Mesendoderm (in vitro differentiated cells): ENCODE data around the gene RITA1.

Experiments
- DNase-seq: peaks from one replicate; pipeline ENCODE4 v3.0.0; 2013
- H2AK5ac ChIP-seq: 2 replicates; pipeline ENCODE4 v1.6.1; 2013; ENCODE audit warnings: low read length, inconsistent platforms
- H2BK120ac ChIP-seq: 2 replicates; pipeline ENCODE4 v1.6.1; 2013; ENCODE audit warnings: low read depth, mild to moderate bottlenecking, low read length, moderate library complexity, mixed read lengths
- H2BK15ac ChIP-seq: replicated peaks from 2 replicates; pipeline ENCODE4 v1.6.1; 2013; ENCODE audit warnings: low read depth, mild to moderate bottlenecking, moderate library complexity
- H2BK5ac ChIP-seq: 2 replicates; pipeline ENCODE4 v1.6.1; 2013; ENCODE audit warnings: low read length, inconsistent platforms
- H3K18ac ChIP-seq: 2 replicates; pipeline ENCODE4 v1.6.1; 2013; ENCODE audit warnings: mild to moderate bottlenecking, low read length, mixed read lengths
- H3K23ac ChIP-seq: one replicate; pipeline ENCODE4 v1.6.1; 2013; ENCODE audit warnings: low read length
- H3K27ac ChIP-seq: 2 replicates; pipeline ENCODE4 v1.5.1; 2013; ENCODE audit warnings: low read depth, mild to moderate bottlenecking, inconsistent platforms, low read length, moderate library complexity
- H3K27me3 ChIP-seq: 2 replicates; pipeline ENCODE4 v1.6.1; 2013; ENCODE audit warnings: low read length, control low read depth, mild to moderate bottlenecking, inconsistent platforms; ENCODE audit not compliant: insufficient read depth, poor library complexity
- H3K36me3 ChIP-seq: 2 replicates; pipeline ENCODE4 v1.6.1; 2013; ENCODE audit warnings: low read length, inconsistent platforms; ENCODE audit not compliant: control insufficient read depth, insufficient read depth
- H3K4ac ChIP-seq: one replicate; pipeline ENCODE4 v1.6.1; 2013; ENCODE audit warnings: low read depth, mild to moderate bottlenecking, low read length, moderate library complexity
- H3K4me1 ChIP-seq: 2 replicates; pipeline ENCODE4 v1.6.1; 2013; ENCODE audit warnings: low read depth, low read length, inconsistent platforms; ENCODE audit not compliant: control insufficient read depth
- H3K4me2 ChIP-seq: 2 replicates; pipeline ENCODE4 v1.6.1; 2013; ENCODE audit warnings: low read length
- H3K4me3 ChIP-seq: 2 replicates; pipeline ENCODE4 v1.5.1; 2013; ENCODE audit warnings: mild to moderate bottlenecking, low read length
- H3K56ac ChIP-seq: one replicate; pipeline ENCODE4 v1.6.1; 2013; ENCODE audit warnings: low read length
- H3K79me1 ChIP-seq: 2 replicates; pipeline ENCODE4 v1.6.1; 2013; ENCODE audit warnings: low read length, inconsistent platforms
- H3K79me2 ChIP-seq: 2 replicates; pipeline ENCODE4 v1.6.1; 2013; ENCODE audit warnings: mild to moderate bottlenecking, low read length; ENCODE audit not compliant: control insufficient read depth, insufficient read depth
- H3K9ac ChIP-seq: 2 replicates; pipeline ENCODE4 v1.6.1; 2013; ENCODE audit warnings: low read length, inconsistent platforms
- H4K5ac ChIP-seq: one replicate; pipeline ENCODE4 v1.6.1; 2013; ENCODE audit warnings: low read length
- H4K8ac ChIP-seq: one replicate; pipeline ENCODE4 v1.6.1; 2013; ENCODE audit warnings: low read depth, mild to moderate bottlenecking, control low read depth, low read length, moderate library complexity
- WGBS: extraction: QIAGEN DNeasy Blood & Tissue Kit; methylation state at CpG from one replicate; pipeline ENCODE4 v1.1.7; 2013; ENCODE audit warnings: low lambda C conversion rate, missing lambda C conversion rate; ENCODE audit not compliant: insufficient coverage; ENCODE audit errors: extremely low coverage; 5-methylcytosine and 5-hydroxymethylcytosine counted together

RITA1 gene

DNA sequence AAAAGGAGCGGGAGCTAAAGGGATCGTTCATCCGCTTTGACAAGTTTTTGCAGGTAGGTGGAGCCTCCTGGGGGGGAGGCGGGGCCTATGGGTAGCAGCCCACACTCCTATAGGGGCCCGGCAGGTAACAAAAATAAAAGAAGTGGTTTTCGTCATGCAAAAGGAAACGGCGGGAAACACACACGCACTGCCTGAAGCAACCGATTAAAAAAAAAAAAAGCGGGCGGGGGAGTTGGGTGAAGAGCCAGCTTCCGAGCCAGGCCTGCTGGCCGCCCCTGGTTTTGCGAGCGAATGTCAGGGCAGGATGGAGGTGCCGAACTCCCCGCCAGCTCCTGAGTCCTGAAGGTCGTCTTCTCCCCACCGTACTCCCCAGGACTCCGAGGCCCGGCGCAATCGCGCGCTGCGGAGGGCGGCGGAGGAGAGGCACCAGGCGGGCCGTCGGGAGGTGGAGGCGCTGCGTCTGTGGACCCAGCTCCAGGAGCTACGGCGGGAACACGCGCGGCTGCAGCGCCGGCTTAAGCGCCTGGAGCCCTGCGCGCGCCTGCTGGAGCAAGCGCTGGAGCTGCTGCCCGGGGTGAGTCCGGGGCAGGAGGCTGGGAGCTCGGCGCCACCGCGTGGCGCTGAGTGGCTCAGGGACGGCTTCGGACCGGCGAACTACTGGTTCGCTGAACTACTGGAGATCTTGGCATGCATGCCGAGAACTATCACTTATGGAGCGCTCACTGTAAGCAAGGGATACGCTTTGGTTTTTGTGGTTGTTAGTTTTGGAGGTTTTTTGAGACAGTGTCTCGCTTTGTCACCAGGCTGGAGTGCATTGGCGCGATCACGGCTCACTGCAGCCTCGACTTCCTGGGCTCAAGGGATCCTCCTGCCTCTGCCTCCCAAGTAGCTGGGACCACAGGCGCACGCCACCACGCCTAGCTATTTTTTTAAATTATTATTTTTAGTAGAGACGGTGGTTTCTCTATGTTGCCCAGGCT is 32.4 kb upstream of the RITA1 start:
- Histone ChIP-seq H2AK5ac (no peak overlapping the region), H3K4ac (no peak overlapping the region), H3K79me2 (no peaks in the 10 kb centered on the region), H2BK5ac (no peak overlapping the region), H3K56ac (peak overlapping the region; percentile 81), H3K4me1 (peaks cover 2% of the 10 kb centered on the region), H2BK120ac (no peak overlapping the region), H4K5ac (no peak overlapping the region), H3K27me3 (peaks cover 2% of the 10 kb centered on the region), H3K4me3 (peak overlapping the region; percentile 33), H3K4me2 (peak overlapping the region; percentile 99), H2BK15ac (no peak overlapping the region), H3K23ac (no peak overlapping the region), H3K18ac (no peak overlapping the region), H4K8ac (no peak overlapping the region), H3K27ac (no peak overlapping the region), H3K36me3 (peaks cover under 1% of the 10 kb centered on the region), H3K9ac (peak overlapping the region; percentile 68), H3K79me1 (no peaks in the 10 kb centered on the region)
- DNase-seq = peak; percentile 91
- WGBS = no CpG with 5 or more reads among the region's 70 CpGs

- Histone ChIP-seq H4K5ac (no peak overlapping the region), H3K4me1 (peaks cover 2% of the 10 kb centered on the region), H3K79me1 (no peaks in the 10 kb centered on the region), H3K79me2 (no peaks in the 10 kb centered on the region), H2BK120ac (no peak overlapping the region), H2AK5ac (no peak overlapping the region), H3K27me3 (peaks cover 2% of the 10 kb centered on the region), H4K8ac (no peak overlapping the region), H3K56ac (peak overlapping the region; percentile 25), H3K27ac (no peak overlapping the region), H3K9ac (peak overlapping the region; percentile 11), H3K4ac (no peak overlapping the region), H2BK15ac (no peak overlapping the region), H3K18ac (no peak overlapping the region), H3K4me2 (peak overlapping the region; percentile 56), H3K23ac (no peak overlapping the region), H3K4me3 (no peak overlapping the region), H2BK5ac (no peak overlapping the region), H3K36me3 (peaks cover 4% of the 10 kb centered on the region)
- no CpG with 5 or more reads among the region's 51 CpGs for WGBS
- peak; percentile 70 for DNase-seq
Measured at GRCh38 chr12:113154351-113154973, 31.1 kb upstream of the RITA1 start.

GRCh38 chr12:113155060-113155459 is 30.5 kb upstream of the RITA1 start:
- Histone ChIP-seq H3K23ac (no peak overlapping the region), H4K8ac (no peak overlapping the region), H3K36me3 (peaks cover 4% of the 10 kb centered on the region), H4K5ac (no peak overlapping the region), H3K9ac (no peak overlapping the region), H3K27ac (no peak overlapping the region), H3K56ac (no peak overlapping the region), H2BK5ac (no peak overlapping the region), H3K18ac (no peak overlapping the region), H3K4me3 (no peak overlapping the region), H2AK5ac (no peak overlapping the region), H2BK120ac (no peak overlapping the region), H3K4me1 (no peaks in the 10 kb centered on the region), H3K79me1 (no peaks in the 10 kb centered on the region), H3K4ac (no peak overlapping the region), H3K27me3 (peaks cover 2% of the 10 kb centered on the region), H3K79me2 (no peaks in the 10 kb centered on the region), H3K4me2 (no peak overlapping the region), H2BK15ac (no peak overlapping the region)
- DNase-seq = no peak
- no CpG with 5 or more reads among the region's 12 CpGs for WGBS

GRCh38 chr12:113155646-113156045 is 29.9 kb upstream of the RITA1 start:
- DNase-seq = no peak
- Histone ChIP-seq H3K79me1 (no peaks in the 10 kb centered on the region), H4K5ac (no peak overlapping the region), H2BK120ac (no peak overlapping the region), H3K36me3 (peaks cover 8% of the 10 kb centered on the region), H3K18ac (no peak overlapping the region), H2BK15ac (no peak overlapping the region), H3K79me2 (no peaks in the 10 kb centered on the region), H3K27me3 (peaks cover 2% of the 10 kb centered on the region), H3K4me3 (no peak overlapping the region), H3K56ac (no peak overlapping the region), H3K4me2 (no peak overlapping the region), H3K9ac (no peak overlapping the region), H3K4me1 (no peaks in the 10 kb centered on the region), H2AK5ac (no peak overlapping the region), H2BK5ac (no peak overlapping the region), H3K23ac (no peak overlapping the region), H3K27ac (no peak overlapping the region), H3K4ac (no peak overlapping the region), H4K8ac (no peak overlapping the region)
- WGBS = no CpG with 5 or more reads among the region's 7 CpGs

DNA sequence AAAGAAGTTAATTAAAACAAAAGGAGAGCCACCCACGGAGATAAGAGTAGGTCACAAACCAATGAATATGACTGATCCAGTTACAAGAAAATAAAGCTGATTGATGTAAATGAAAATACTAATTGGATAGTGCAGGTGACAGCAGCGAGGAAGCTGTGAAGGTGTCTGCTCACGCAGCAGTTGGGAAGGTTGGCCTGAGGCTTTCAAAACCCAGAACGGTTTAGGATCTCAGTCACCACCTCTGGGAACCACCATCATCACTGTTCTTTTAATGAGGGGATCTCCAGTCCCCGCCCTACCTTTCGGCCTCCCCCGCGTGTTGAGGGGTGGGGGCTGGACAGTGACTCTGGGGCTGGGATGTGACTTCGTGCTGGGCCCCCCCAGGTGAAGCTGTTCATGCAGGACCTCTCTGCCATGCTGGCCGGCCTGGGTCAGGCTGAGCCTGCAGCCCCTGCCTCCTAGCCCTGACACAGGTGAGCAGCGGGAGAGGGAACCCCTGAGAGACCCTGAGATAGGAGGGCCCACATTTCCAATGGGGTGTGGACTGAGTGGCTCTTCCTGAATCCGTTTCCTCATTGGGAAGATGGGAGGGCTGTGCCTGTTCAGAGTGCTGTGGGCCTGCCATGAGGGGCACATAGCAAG is 28.2 kb upstream of the RITA1 start:
- Histone ChIP-seq H2BK15ac (no peak overlapping the region), H4K5ac (no peak overlapping the region), H3K36me3 (peaks cover 12% of the 10 kb centered on the region), H3K27me3 (peaks cover 2% of the 10 kb centered on the region), H3K18ac (no peak overlapping the region), H3K56ac (no peak overlapping the region), H2BK5ac (no peak overlapping the region), H3K4me2 (no peak overlapping the region), H2BK120ac (no peak overlapping the region), H2AK5ac (no peak overlapping the region), H3K23ac (no peak overlapping the region), H3K9ac (no peak overlapping the region), H3K27ac (no peak overlapping the region), H4K8ac (no peak overlapping the region), H3K4me3 (no peak overlapping the region), H3K79me2 (no peaks in the 10 kb centered on the region), H3K79me1 (no peaks in the 10 kb centered on the region), H3K4ac (no peak overlapping the region), H3K4me1 (no peaks in the 10 kb centered on the region)
- WGBS = no CpG with 5 or more reads among the region's 12 CpGs
- no peak for DNase-seq
